Measurements from ENCODE around the gene KIF14. TPM values are rescaled to one million over a fixed set of nuclear protein-coding genes. Genes with fewer than 3 reads are reported as not detected.

Gene KIF14
- 4.5 and 7.9 TPM in 2 replicates for total RNA-seq

GRCh38 chr1:200620273-200621131 is at the start of gene KIF14:
Gene KIF14, minus strand, starts transcription at chr1:200620751. Its CDS starts 2,028 bp downstream, at chr1:200618723.

DNA sequence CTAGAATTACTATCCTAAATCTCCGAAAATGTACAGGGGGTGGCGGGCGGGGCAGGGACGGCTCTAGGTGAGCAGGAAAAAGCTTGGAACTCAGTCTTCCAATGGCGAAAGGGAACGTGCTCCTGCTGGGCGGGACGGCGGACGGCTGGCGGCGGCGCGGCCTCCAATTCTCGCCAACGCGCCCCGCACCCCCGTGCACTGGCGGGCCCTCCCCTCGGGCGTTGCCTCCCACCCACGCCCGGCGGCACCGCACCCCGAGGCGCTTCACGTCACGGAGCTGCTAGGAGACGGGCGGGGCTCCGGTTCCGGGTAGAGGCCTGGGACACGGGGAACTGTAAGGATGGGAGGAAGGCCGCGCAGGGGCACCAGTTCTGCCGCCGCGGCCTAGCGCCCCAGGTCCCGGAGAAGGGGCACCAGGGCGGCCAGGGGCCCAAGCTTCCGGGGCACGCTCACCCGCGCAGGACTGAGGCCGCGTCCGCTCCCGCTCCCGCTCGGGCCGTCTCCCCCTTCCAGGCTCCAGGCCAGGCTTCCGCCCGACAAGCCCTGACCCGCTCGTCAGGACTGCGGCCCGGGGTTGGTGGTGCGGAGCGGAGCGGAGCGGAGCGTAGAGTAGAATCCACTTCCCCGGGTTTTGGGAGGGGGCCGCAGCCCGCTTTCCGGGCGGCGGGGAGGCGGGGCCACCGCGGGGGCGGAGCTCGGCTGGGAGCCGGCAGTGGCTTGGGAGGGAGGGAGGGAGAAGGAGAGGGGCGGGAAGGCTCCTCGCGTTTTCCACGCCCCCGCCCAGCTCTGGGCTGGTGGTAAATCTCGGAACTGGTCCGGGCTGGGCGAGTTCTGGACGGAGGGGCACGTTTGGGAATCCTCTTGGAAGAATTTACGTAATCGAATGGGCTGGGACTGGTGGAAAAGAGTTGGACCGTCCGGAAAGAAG is 49.0 kb upstream of the KIF14 start, which contains the start of gene DDX59:
DDX59 (minus strand) TSS at position 594 of the 928 bp plus-strand sequence. CDS start 3,167 bp downstream, outside the sequence.

Other genes with a start within 250 kb of the KIF14 start
- 15.7 and 27.6 TPM in 2 replicates for gene ZNF281, start 210.7 kb downstream of the KIF14 start, total RNA-seq
- gene DDX59, start 49.2 kb upstream of the KIF14 start, total RNA-seq, result 8.3 and 13.1 TPM in 2 replicates
- gene CAMSAP2, start 118.1 kb upstream of the KIF14 start, total RNA-seq, result 15.7 and 54.7 TPM in 2 replicates